Measurements from ENCODE around the gene FFAR2.

- TF ChIP-seq CTCF (conservative IDR thresholded peaks at IDR 0.05 in 1 of 2, IDR thresholded peaks at IDR 0.05 in 1 of 2; ENCODE audit: extremely low read depth in 1 of 2, insufficient read depth in 1 of 2, low read depth in 1 of 2, low read length in 2 of 2) (no peak), EZH2 (IDR thresholded peaks at IDR 0.05; ENCODE audit: borderline replicate concordance, low read length) (no peak)
Measured at GRCh38 chr19:35449359-35450043, 1.4 kb downstream of the FFAR2 start.

All from mammary epithelial cell (primary cell).